Left cardiac atrium (tissue), 4 donors: Measurements from ENCODE around the gene TBC1D2B. TPM values are rescaled to one million over a fixed set of nuclear protein-coding genes. Genes with fewer than 3 reads are reported as not detected.

Experiments
- ATAC-seq, 2 donors: fragments of 200-7000 bp; cut with Tn5 transposase; one replicate each; pipeline ENCODE4 v1.9.1; 2020; ENCODE audit warnings: mild to moderate bottlenecking in 2 of 2, moderate library complexity in 2 of 2
- DNase-seq: peaks from one replicate; pipeline ENCODE4 v3.0.0-alpha.2; 2020
- intact Hi-C, 2 donors: fragments of 100-400 bp; cut with DNase I; formaldehyde crosslinking; loops; one replicate each; pipeline versions ENCODE4 v1.14.1 to v1.15.1; 2022 to 2023
- total RNA-seq, 2 donors: library from RNA; stranded (reverse); fragmentation: NEBNext Ultra II Directional; extraction: Animal tissue kit (Norgen Biotek cat#: 25700); gene quantifications; one replicate each; pipeline ENCODE4 v1.2.1, GENCODE V29; 2021
- donor health status: DM: no; HTN: yes; CAD: no.
- donor health status: DM: no; HTN: yes; CAD: no; lungs with severe emphysema.
- donor health status: DM: yes; HTN: yes; CAD: no.
- donor health status: Dilated cardiomyopathy.

The TBC1D2B gene
- total RNA-seq, 2 donors from 2014 or later: 20.5 to 23.7 TPM

DNA sequence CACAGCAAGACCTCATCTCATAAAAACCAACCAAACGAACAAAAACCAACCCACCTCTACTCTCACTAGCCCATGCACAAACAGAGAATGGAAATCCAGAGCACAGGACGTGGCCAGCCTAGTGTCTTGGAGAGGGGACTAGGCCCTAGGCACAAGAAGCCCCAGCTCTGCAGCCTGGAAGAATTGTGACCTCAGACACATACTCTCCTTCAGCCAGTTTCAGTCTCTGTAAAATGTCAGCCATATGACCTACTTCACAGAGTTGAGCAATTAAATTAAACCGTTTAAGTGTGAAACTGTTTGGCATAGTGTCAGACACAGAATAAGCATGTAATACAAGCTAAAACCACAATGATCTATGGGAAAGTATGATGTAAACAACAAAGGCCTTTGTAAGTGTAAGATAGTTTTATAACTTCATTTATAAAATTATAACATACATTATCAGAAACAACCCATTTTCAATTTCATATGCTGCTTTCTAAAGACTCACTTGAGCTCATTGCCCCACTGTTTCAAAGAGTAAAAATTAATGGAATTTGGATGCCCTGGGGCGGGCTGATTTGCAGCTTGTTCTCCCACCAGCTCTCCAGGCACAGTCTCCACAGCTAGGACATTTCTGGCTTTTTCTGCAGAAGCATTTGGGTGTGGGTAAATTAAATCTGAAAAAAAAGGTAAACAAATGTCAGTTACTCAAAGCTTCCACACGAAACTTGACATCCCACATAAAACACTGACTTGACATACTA lies 32.9 kb downstream of the TBC1D2B start:
- intact Hi-C loops: no loop called here
- no peak for DNase-seq
- ATAC-seq: peak in 1 of 2 donors; percentile 18

DNA sequence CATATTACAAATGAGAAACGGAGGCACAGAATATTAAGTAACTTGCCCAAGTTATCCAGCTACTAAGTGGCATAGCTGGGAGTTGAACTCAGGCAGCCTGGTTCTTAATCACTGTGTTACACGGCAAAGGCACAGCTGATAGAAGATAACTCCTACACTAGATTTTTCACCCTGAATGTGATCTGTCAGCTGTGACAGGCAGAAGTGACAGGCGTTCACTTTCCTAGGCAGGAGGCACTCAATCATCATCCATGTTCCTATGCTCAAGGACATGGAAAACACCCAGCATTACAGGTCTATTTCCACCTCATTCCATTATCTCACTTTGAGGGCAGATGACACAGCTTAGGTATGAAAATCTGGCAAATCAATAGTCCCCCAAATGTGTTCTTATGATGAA lies 35.6 kb downstream of the TBC1D2B start:
- intact Hi-C loops: no loop called here
- ATAC-seq (no peak), DNase-seq (no peak)

DNA sequence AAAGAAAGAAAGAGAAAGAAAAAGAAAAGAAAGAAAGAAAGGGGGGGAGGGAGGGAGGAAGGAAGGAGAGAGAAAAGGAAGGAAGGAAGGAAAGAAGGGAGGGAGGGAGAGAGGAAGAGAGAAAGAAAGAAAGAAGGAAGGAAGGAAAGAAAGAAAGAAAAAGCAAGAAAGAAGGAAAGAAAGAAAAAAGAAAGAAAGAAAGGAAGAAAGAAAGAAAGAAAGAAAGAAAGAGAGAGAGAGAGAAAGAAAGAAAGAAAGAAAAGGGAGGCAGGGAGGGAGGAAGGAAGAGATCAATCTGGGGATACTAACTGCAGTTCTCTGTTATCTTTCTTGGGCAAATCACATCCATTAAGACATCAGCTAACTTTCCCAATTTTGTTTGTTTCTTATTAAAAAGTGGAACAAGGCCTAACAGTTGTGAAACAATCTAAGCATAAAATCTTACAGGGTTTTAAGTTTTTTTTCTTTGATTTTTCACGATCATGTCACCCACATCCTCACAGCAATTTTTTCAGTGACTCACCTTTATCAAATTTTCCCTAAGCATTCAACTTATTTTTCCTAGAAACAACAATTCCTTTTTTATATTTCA lies 36.8 kb downstream of the TBC1D2B start:
- no peak for ATAC-seq
- intact Hi-C loops: no loop called here

DNA sequence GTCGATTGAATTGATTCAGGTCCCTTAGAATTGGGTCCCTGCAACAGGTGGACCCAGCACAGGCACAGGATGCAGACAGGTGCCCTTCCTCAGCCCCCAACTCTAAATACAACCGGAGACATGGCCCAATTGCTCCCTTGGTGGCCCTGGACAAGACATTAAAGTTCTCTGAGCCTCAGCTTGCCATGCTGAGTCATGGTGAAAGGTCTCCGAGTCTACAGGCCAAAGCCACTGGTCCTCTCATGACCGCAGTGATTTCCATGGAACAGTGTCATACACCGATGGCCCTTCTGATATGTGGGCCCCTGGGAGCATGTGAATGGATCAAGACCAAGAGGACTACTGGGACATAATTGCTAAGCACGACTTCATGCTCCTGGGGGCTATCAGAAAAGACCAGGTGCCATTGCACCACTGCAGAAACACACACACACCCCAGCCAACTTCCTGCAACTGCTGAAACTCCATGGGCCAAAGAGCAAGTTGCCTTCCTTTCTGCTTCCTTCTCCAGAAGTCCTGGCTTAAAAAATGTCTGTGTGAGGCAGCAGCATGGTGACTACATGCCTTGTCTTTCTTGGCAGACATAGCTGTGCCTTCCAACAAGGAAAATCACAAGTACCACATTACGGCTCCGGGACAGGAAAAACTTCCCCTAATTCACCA lies 38.8 kb downstream of the TBC1D2B start:
- DNase-seq (no peak), ATAC-seq (no peak)
- intact Hi-C loops: no loop called here

More for the DNA sequence above, 36.8 kb downstream of the TBC1D2B start:
- DNase-seq: no peak

DNA sequence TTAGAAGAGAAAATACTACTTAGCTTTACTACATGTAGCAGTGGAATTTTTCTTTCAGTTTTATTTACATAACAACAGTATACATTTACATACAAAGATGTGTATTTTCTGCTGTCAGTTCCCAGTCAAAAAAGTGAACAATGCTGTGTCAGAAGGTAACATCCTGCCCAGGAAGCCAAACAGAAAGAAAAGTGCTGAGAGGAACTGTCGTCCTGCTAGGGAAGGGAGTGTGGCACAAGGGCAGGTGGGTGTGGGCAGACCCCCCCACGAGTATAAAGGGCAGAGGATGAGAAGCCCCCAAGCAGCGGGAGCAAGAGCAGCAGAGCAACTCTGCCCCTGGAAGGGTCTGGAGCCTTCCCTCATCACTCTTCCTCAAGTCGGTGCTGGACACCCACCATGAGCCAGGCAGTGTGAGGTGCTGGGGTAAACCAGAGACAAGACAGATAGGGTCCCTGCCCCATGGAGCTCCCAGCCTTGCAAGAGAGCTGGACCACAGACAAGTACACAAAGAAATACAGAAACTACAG lies 39.7 kb downstream of the TBC1D2B start:
- intact Hi-C loops: no loop called here
- no peak for DNase-seq
- ATAC-seq: no peak

DNA sequence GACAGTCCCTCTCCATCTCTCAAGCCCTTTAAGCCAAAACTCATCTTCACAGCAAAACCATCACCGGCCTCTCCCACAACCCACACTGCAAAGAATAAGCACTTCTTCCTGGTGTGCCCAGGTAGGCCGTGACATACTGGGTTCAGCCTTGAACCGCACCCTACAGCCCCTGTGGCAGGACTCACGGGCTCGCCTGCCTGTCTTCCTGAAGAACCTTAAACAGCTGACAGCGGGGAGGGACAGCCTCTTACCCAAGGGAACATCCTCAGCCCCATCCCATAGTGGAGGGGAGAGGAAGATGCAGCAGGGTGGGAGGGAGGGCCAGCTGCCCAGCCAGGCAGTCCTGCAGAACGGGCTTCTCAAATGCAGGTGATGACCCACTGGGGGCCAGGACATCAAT lies 40.2 kb downstream of the TBC1D2B start:
- DNase-seq: no peak
- intact Hi-C loops: no loop called here

DNA sequence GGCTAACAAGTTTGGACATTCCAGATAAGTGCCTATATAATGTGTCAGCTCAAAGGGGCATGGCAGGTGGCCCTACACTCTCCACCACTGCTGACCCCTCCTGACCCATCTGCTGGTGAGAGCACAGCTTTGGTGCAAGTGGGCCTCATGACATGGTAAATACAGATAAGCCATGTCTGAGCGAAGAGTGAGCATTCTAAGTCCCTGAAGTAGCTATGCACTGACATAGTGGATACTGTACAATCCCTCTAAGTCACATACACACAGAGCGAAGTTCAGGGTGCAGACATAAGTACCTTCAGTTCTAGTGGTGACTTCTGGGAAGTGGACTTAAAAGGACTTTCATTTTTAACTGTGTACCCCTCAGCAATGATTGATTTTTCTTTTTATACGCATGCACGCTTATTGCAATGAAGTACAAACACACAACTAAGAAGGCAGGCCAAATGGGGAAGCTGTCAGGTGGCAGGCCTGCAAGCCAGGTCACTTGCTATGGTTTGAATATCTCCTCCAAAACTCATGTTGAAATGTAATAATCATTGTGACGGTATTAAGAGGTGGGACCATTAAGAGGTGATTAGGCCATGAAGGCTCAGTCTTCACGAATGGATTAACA lies 41.5 kb downstream of the TBC1D2B start:
- intact Hi-C loops: no loop called here
- DNase-seq (no peak), ATAC-seq (peak in 1 of 2 donors; percentile 13)

More for the DNA sequence above, 40.2 kb downstream of the TBC1D2B start:
- ATAC-seq: no peak

DNA sequence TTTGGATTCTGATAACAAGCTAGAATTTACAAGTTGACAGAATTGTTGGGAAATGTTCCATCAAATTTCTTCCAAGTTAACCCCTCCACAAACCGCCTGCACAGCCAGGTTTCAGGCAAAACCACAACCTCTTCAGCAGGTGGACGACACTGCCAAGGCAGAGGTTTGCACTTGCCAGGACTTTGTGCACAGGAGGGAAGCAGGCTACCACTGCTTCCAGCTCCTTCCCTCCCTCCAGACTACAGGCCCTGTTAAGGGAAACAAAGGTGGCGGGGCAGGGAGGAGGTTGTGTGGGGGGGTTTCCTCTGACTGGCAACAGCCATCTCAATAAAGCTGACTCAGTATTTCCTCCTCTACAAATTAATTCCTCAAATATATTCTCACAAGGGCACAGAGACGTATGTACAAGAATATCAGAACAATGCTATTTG lies 42.2 kb downstream of the TBC1D2B start:
- peak; percentile 32 for DNase-seq
- intact Hi-C loops: no loop called here
- peak; percentile 54 to 79 for ATAC-seq

DNA sequence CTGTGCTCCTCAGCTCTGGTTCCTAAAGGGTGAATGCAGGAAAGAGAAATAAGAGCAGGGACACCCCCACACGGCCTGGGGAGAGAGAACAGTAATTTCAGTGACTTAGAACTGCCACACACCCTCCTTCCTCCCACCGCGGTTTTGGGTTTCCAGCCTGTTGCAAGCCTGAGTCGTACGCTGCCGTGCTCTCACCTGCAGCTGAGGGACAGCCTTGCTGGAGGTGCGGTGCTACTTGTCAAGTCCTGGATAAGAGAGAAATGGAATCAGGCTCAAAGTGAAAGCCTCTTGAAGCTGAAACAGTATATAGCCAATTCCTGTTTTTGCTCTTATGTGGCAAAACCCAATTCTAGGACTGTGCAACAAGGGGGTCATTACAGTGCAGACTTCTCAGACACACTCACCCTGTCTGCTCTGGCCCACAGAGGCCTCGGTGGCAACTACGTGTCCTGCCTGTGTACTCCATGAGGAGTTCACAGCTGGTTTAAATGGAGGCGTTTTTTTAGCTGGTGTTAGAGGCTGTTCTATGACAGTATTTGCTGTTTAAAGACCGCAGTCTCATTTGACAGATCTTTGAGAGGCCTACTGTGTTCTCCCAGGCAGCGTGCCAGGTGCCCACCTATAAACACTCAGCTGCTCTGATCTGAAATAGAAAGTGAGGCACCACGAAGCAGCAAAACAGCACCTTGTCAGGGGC lies 42.9 kb downstream of the TBC1D2B start:
- no peak for DNase-seq
- intact Hi-C loops: no loop called here
- peak; percentile 54 to 61 for ATAC-seq

DNA sequence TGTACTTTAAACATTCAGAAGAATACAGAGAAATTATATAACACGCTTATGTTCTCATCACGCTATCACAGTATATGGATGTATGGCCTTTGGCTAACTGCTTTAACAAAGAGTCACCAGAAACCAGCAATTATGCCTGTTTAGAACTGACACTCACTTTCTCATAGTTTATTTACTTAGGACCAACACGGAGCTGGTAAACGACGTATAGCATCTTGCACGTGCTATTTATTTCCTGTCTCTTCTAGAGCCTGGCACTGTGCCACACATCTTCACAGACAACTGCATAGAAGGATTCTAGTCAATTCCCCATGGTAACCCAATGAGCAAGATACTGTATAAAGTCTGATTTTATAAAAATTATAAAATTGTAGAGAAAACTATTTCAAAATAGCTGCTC lies 43.6 kb downstream of the TBC1D2B start:
- no peak for DNase-seq
- ATAC-seq: no peak
- intact Hi-C loops: no loop called here

DNA sequence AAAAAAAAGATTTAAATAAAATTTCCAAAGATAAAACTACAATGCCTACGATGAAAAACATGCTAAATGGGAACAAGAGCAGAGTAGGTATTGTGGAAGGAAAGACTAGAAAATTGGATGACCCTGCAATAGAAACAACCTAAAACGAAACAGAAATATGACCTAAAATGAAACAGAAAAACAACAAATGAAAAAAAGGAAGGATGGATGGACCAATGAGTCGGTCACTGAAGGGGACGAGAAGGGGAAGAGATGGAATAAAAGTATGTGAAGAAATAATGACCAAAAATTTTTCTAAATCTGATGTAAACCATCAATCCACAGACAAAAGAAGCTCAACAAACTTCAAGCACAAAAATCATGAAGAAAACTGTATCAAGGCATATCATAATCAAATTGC lies 44.8 kb downstream of the TBC1D2B start:
- DNase-seq (no peak), ATAC-seq (no peak)
- intact Hi-C loops: no loop called here

DNA sequence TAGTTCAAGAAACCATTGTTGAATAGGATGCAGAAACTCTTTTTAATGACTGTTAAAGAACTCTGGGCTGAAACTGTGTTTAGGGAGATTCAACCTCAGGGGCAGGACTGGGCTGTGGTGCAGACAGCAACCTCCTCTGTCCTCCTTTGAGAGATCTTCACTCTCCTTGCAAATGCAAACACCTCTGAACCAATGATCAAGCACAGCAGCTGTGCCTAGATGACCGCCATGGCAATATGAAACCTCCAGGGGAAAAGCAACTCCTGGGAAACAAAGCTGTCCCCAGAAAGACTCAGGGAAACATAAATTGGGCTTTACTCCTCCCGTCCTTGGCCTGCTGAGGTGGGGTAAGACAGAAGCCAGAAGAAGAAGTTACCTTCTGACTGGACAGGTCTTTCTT lies 52.6 kb downstream of the TBC1D2B start:
- intact Hi-C loops: no loop called here
- no peak for DNase-seq
- no peak for ATAC-seq

DNA sequence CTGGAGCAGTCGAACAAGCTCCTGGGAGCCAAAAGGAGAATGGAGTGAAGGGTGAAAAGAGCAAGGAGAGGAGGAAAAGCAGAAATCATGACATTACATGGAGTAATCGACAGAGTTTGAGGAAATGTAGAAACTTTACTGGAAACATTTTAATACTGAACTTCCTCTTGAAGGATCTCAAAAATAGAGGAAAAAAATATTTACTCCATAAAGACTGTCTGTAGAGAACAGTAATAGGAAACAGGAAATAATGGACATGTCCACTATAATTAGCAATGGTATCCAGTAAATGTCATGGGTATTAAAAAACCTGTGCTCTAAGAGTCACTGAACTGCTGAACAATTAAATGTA lies 53.0 kb downstream of the TBC1D2B start:
- ATAC-seq (no peak), DNase-seq (no peak)
- intact Hi-C loops: no loop called here

DNA sequence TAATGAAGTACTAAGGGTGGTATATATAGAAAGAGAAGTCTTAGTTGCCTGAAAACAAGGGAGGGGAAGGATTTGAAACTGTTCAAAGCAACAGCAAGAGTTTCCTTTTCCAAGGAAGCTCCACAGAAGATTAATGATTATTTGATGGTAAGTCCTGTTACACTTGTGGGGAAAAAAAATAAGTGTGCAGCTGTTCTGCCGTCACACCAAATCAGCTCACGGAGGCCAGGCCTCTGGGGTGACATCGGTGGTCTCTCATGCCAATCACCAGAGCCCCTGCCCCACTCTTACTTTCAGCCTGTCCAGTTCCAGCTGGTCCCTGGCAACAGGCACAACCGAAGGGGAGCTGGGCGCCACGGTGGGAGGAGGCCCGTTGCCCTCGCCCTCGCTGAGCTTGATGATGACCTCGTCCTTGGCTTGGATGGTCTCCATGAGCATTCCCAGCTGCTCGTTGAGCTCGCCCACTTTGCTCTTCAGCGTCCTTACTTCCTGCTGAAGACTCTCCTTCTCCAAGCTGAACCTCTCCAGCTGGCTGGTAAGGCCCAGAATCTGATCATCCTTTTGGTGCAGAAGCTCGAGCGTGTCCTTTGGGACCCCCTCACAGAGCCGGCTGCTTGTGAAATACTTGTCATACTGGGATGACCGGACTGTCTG lies 53.5 kb downstream of the TBC1D2B start:
- ATAC-seq: peak; percentile 83 to 90
- peak; percentile 67 for DNase-seq
- intact Hi-C loops: no loop called here

DNA sequence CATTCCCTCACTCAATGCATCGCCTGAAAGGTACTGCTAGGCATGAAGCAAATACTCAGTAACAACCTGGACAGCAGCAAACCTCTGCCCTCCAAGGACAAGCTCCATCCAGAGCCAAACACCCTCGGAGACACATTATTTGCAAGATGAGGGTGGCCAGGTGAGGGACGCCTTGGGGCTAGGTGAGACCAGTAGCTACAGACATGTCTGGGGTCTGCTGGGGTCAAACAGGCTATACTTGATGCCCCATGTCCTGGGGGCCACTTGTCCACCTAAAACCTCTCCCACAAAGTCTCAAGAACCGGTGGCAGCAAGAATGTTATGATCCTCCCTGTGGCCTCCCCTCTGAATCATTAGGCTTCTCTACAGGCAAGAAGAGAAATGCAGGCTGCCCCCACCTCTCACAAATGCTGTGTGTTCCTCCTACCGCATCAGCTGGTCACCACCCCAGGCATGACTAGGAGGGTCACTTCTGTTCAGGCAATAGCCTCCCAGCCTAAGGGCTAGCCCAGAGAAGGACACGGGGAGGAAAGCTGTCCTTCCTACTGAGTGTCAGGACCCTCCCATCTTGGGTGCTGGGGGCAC lies 54.3 kb downstream of the TBC1D2B start:
- intact Hi-C loops: no loop called here
- DNase-seq (no peak), ATAC-seq (no peak)

DNA sequence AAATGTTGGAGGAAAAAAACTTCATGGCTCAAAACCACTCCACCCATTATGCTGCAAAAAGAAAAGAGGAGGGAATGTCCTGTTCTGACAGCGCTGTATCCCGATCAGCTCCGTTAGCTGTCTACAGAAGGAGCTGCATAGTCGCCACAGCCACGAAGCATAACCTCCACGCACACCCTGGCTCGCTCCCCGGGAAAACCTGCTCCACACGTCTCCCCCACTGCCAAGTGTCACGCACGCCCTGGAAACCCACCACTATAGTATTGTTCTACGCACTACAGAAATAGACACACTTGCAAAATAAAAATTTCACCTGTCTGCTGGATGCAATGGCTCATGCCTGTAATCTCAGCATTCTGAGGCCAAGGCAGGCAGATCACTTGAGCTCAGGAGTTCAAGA lies 55.8 kb downstream of the TBC1D2B start:
- DNase-seq (no peak), ATAC-seq (no peak)
- intact Hi-C loops: no loop called here

DNA sequence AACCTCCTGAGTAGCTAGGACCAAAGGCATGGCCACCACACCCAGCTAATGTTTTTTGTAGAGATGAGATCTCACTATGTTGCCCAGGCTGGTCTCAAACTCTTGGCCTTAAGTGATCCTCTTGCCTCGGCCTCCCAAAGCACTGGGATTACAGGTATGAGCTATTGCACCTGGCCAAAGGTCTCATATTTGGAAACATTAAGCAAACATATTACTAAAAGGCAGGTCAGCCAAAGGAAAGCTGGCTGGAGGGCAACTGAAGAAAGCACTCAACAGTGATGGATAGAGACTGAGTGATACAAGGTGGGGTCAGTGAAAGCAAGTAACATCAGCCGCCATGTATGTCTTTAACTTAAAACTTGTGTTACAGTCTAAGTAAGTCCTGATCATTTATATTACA lies 57.5 kb downstream of the TBC1D2B start:
- DNase-seq: no peak
- no peak for ATAC-seq
- intact Hi-C loops: no loop called here

DNA sequence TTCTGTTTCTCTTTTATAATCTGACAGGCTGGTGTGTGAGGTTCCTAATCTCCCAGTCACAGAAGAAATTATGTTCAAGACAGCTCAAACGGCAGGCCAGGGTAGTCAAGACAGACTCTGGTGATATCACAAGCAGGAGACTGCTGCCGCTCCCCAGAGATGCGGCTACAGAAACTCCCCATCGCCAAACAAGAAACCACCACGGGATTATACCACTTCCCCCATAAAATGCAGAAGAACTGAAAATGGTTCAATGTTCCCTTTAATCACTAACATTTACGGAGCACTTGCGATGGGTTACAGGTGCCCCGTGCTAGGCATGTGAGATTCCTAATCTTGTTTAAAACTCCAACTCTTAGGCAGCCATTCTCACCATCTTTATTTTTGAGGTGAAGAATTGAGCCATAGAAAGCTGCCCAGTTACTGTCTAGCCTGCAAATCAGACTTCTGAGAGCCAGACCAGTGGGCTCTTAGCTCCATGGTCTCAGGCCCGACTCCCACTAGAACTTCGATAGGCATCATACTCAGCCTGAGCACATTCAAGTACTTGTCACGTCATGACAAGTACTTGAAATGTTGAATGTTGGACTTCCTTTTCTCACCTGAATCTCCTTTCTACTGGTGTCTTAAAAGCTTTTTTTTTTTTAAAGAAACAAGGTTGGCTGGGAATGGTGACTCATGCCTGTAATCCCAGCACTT lies 58.4 kb downstream of the TBC1D2B start:
- intact Hi-C loops: loop anchor here in 1 of 2 donors (5.0 kb wide), 1 partner anchor 83 kb away; no protein-coding TSS in a partner anchor
- ATAC-seq (peak in 1 of 2 donors; percentile 36), DNase-seq (no peak)
